Ishikawa (cell line): ENCODE measurements around the gene THRB.

Source experiments
- CEBPB ChIP-seq: IDR thresholded peaks from 2 replicates; pipeline ENCODE4 v1.6.1; 2012
- EP300 ChIP-seq: IDR thresholded peaks from 2 replicates; pipeline ENCODE4 v1.6.1; 2012; ENCODE audit warnings: borderline replicate concordance
- RAD21 ChIP-seq: IDR thresholded peaks from 2 replicates; pipeline ENCODE4 v1.6.1; 2012; ENCODE audit warnings: low read depth
- TAF1 ChIP-seq: IDR thresholded peaks from 2 replicates; pipeline ENCODE4 v1.6.1; 2012; ENCODE audit warnings: low read depth, mild to moderate bottlenecking

GRCh38 chr3:24539699-24540098 lies 45.0 kb upstream of the THRB start:
- TF ChIP-seq RAD21 (no peak), TAF1 (no peak), EP300 (no peak), CEBPB (no peak)
